ENCODE measurements around the gene PHTF2. TPM values are rescaled to one million over a fixed set of nuclear protein-coding genes. Genes with fewer than 3 reads are reported as not detected.

PHTF2 gene
- total RNA-seq, 2 experiments from 2014 or later, result 25.2 to 25.4 TPM

DNA sequence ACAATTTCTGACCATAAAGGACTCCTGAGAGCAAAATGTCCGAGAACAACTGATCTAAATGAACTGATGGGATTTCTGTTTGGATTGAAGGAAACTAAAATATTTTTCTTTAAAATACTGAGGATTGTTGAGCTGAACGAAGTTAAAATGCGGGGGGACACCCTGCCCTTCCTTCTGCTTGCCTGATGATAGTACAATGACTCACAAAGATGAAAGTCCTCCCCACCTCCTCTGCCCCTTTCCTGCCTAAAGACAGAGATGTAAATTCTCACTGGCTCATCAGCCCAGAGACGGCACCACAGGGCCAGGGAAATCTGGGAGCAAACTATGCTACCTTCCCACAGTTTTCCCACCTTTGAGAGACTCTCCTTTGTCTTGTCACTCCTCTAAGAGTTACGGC is 180.6 kb downstream of the PHTF2 start:
- DNase-seq, result no peak
- CTCF ChIA-PET, result interaction anchor here (1.2 kb wide), 1 partner anchor 14 kb away, joined by 3 read pairs; no protein-coding TSS in a partner anchor

DNA sequence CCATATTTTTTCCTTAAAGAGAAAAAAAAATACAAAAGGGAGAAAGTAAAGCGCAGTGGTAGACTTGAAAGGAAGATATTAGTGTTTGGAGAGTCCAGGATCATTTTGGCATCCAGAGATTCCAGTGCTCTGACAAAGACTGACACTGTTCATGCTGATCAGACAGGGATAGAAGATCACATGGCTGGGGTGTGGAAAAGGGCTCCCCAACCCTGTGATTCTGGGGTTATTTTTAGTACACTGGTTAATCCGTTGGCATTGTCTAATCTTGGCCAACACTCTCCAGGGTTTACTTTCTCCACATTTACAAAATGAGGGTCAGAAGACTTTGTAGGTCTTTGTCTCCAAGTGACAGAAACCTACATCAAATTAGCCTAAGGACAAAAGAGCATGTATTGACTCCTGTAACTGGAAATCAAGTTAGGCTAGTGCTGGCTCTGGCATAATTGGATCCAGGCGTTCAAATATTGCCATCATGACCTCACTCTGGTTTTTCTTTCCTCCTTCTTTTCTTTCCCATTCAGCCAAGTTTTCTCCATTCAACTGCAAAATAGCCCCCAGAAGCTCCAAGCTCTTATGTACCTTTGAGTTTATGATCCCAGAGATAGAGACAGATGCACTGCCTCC is 181.6 kb downstream of the PHTF2 start:
- Mint-ChIP-seq H3K4me1 (ENCODE audit: low read depth) (no peaks in the 10 kb centered on the region), H3K4me3 (no peak overlapping the region), H3K9me3 (no peaks in the 10 kb centered on the region), H3K36me3 (ENCODE audit: low read depth) (no peaks in the 10 kb centered on the region), H3K27ac (no peak overlapping the region), H3K27me3 (peaks cover 11% of the 10 kb centered on the region)
- TF ChIP-seq, protein P1, sequence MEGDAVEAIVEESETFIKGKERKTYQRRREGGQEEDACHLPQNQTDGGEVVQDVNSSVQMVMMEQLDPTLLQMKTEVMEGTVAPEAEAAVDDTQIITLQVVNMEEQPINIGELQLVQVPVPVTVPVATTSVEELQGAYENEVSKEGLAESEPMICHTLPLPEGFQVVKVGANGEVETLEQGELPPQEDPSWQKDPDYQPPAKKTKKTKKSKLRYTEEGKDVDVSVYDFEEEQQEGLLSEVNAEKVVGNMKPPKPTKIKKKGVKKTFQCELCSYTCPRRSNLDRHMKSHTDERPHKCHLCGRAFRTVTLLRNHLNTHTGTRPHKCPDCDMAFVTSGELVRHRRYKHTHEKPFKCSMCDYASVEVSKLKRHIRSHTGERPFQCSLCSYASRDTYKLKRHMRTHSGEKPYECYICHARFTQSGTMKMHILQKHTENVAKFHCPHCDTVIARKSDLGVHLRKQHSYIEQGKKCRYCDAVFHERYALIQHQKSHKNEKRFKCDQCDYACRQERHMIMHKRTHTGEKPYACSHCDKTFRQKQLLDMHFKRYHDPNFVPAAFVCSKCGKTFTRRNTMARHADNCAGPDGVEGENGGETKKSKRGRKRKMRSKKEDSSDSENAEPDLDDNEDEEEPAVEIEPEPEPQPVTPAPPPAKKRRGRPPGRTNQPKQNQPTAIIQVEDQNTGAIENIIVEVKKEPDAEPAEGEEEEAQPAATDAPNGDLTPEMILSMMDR (IDR thresholded peaks at IDR 0.05), result no peak
- intact Hi-C loops (cut with micrococcal nuclease), result no loop called here
- ATAC-seq, result no peak
- no peak for DNase-seq
- CTCF ChIA-PET, result interaction anchor here (1.2 kb wide), 1 partner anchor 15 kb away, joined by 3 read pairs; no protein-coding TSS in a partner anchor
- POLR2A ChIA-PET, result no interaction called here

More for the DNA sequence above, 180.6 kb downstream of the PHTF2 start:
- peaks cover 11% of the 10 kb centered on the region for H3K27me3 Mint-ChIP-seq
- TF ChIP-seq, protein P1 (IDR thresholded peaks at IDR 0.05), result no peak
- intact Hi-C loops (cut with micrococcal nuclease), result no loop called here
- no peaks in the 10 kb centered on the region for H3K36me3 Mint-ChIP-seq (ENCODE audit: low read depth)
- no peaks in the 10 kb centered on the region for H3K9me3 Mint-ChIP-seq
- no peak overlapping the region for H3K4me3 Mint-ChIP-seq
- no peak for ATAC-seq
- H3K27ac Mint-ChIP-seq, result no peak overlapping the region
- no peaks in the 10 kb centered on the region for H3K4me1 Mint-ChIP-seq (ENCODE audit: low read depth)
- POLR2A ChIA-PET, result interaction anchor here (0.5 kb wide), 1 partner anchor 79 kb away, joined by 3 read pairs; no protein-coding TSS in a partner anchor

DNA sequence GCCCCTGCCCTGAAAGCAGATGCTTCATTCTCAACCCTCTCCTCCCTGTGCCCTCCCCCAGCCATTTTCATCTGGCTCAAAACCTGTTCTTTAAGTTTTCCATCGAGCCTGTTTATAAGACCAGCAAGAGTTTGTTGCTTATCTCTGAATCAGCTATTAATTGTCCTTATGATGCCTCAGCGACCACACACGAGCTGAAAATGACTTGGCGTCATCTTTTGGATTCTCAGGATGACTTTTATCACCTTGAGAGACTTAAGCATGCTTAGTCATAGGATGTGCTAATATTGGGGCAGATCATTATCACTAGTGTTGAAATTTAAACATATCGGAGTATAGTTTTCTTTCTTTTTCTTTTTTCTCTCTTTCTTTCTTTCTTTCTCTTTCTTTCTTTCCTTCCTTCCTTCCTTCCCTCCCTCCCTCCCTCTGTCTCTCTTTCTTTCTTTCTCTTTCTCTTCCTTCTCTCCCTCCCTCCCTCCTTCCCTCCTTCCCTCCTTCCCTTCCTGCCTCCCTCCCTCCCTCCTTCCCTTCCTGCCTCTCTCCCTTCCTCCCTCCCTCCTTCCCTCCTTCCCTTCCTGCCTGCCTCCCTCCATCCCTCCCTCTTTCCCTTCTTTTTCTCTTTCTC is 184.5 kb downstream of the PHTF2 start:
- Mint-ChIP-seq H3K27ac (no peak overlapping the region), H3K4me3 (no peak overlapping the region), H3K27me3 (peaks cover 11% of the 10 kb centered on the region), H3K4me1 (ENCODE audit: low read depth) (no peaks in the 10 kb centered on the region), H3K9me3 (no peaks in the 10 kb centered on the region), H3K36me3 (ENCODE audit: low read depth) (no peaks in the 10 kb centered on the region)
- intact Hi-C loops (cut with micrococcal nuclease), result no loop called here
- DNase-seq (peak; percentile 40), ATAC-seq (peak; percentile 53)
- CTCF ChIA-PET, result no interaction called here
- TF ChIP-seq, protein P1 (IDR thresholded peaks at IDR 0.05), result no peak
- POLR2A ChIA-PET, result interaction anchor here (0.6 kb wide), 1 partner anchor 208 kb away, joined by 4 read pairs; no protein-coding TSS in a partner anchor

DNA sequence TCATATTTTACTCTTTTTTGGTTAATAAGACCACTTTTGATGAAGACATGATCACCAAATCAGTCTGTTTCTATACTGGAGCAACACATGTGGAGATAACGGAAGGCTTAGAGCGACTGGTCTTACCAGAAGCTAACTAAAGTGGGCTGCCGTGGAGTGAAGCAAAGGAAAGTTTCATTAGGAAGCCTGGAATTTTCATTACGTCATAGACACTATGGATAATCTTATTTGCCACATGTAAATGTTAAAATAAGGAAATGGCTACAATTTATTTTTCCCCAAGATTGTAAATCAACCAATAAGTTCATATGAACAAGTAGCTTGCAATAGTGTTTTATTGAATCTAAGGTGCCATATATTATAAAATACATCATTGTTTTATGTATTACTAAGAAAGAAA is 185.4 kb downstream of the PHTF2 start:
- no peak for DNase-seq
- peaks cover 11% of the 10 kb centered on the region for H3K27me3 Mint-ChIP-seq
- POLR2A ChIA-PET, result interaction anchor here (0.6 kb wide), 1 partner anchor 207 kb away, joined by 4 read pairs; no protein-coding TSS in a partner anchor

More for the DNA sequence above, 185.4 kb downstream of the PHTF2 start:
- Mint-ChIP-seq H3K4me3 (no peak overlapping the region), H3K27ac (no peak overlapping the region), H3K36me3 (ENCODE audit: low read depth) (no peaks in the 10 kb centered on the region), H3K4me1 (ENCODE audit: low read depth) (no peaks in the 10 kb centered on the region), H3K9me3 (no peaks in the 10 kb centered on the region)
- ATAC-seq, result no peak
- TF ChIP-seq, protein P1 (IDR thresholded peaks at IDR 0.05), result no peak
- intact Hi-C loops (cut with micrococcal nuclease), result no loop called here
- CTCF ChIA-PET, result interaction anchor here (0.6 kb wide), 1 partner anchor 654 kb away, joined by 3 read pairs; no protein-coding TSS in a partner anchor
